ENCODE measurements around the gene ANXA6. TPM values are rescaled to one million over a fixed set of nuclear protein-coding genes. Genes with fewer than 3 reads are reported as not detected.

Gene ANXA6
- polyA plus RNA-seq, 3 donors: 60.6 to 124 (median 93.5) TPM

DNA sequence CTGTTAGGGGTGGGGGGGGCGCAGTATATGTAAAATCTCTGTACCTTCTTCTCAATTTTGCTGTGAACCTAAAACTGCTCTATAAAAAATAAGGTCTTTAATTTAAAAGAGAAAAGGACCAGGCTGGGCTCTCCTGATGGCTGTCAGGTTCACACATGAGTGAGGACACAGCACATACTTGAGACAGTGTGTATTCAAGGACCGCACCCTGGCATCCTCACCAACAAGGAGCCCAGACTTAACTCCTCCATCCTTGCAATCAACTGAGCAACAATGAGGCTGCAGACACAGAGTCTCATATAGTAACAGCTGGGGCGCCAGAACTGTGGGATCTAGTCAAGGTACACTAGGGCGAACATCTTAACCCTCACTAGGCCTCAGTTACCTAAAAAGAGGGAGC is 86.6 kb downstream of the ANXA6 start:
- TF ChIP-seq, protein P1, sequence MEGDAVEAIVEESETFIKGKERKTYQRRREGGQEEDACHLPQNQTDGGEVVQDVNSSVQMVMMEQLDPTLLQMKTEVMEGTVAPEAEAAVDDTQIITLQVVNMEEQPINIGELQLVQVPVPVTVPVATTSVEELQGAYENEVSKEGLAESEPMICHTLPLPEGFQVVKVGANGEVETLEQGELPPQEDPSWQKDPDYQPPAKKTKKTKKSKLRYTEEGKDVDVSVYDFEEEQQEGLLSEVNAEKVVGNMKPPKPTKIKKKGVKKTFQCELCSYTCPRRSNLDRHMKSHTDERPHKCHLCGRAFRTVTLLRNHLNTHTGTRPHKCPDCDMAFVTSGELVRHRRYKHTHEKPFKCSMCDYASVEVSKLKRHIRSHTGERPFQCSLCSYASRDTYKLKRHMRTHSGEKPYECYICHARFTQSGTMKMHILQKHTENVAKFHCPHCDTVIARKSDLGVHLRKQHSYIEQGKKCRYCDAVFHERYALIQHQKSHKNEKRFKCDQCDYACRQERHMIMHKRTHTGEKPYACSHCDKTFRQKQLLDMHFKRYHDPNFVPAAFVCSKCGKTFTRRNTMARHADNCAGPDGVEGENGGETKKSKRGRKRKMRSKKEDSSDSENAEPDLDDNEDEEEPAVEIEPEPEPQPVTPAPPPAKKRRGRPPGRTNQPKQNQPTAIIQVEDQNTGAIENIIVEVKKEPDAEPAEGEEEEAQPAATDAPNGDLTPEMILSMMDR (IDR thresholded peaks at IDR 0.05): no peak
- peaks cover 0 to 1% (median 0%) of the 10 kb centered on the region in 3 donors for H3K27me3 Mint-ChIP-seq (ENCODE audit: low read depth in 3 of 3)
- H3K27ac ChIP-seq (ENCODE audit: low read depth in 1 of 2, low read length in 2 of 2): no peak overlapping the region
- WGBS (ENCODE audit: insufficient coverage): 100% methylated on average over 1 of the region's 4 CpGs
- H3K4me3 ChIP-seq (replicated peaks in 1 of 3; ENCODE audit: low read depth in 2 of 3, low read length in 3 of 3): no peak overlapping the region
- H3K79me2 ChIP-seq (ENCODE audit: insufficient read depth, low read length): peaks cover 100% of the 10 kb centered on the region
- intact Hi-C loops (cut with micrococcal nuclease): no loop called here
- H3K4me3 Mint-ChIP-seq: no peak overlapping the region
- peaks cover 30 to 46% of the 10 kb centered on the region in 2 donors for H3K4me1 ChIP-seq (ENCODE audit: control insufficient read depth in 1 of 2, insufficient read depth in 2 of 2, low read length in 2 of 2)
- no peaks in the 10 kb centered on the region for H3K9me3 ChIP-seq (replicated peaks in 1 of 2; ENCODE audit: control insufficient read depth in 1 of 2, insufficient read depth in 1 of 2, low read length in 2 of 2)
- no peak overlapping the region for H2AFZ ChIP-seq (ENCODE audit: insufficient read depth, low read depth, low read length, poor library complexity, severe bottlenecking)
- no peaks in the 10 kb centered on the region for H3K9me3 Mint-ChIP-seq
- no peak overlapping the region for H3K4me2 ChIP-seq (replicated peaks; ENCODE audit: extremely low read depth, low read length, poor library complexity, severe bottlenecking)
- peaks cover 100% of the 10 kb centered on the region for H4K20me1 ChIP-seq (ENCODE audit: insufficient read depth, low read length)
- no peaks in the 10 kb centered on the region for H3K27me3 ChIP-seq (ENCODE audit: control insufficient read depth in 2 of 2, insufficient read depth in 2 of 2, low read length in 2 of 2)
- DNase-seq: no peak
- H3K9ac ChIP-seq (ENCODE audit: insufficient read depth, low read length, poor library complexity, severe bottlenecking): no peak overlapping the region
- peaks cover 23 to 75% of the 10 kb centered on the region in 2 donors for H3K36me3 ChIP-seq (replicated peaks in 1 of 2; ENCODE audit: control insufficient read depth in 1 of 2, insufficient read depth in 2 of 2, low read length in 2 of 2)
- H3K36me3 Mint-ChIP-seq: peaks cover 65 to 76% of the 10 kb centered on the region in 2 donors
- H3K4me1 Mint-ChIP-seq: peaks cover 67% of the 10 kb centered on the region
- peak overlapping the region in 1 of 7 donors; percentile 63 for H3K27ac Mint-ChIP-seq

DNA sequence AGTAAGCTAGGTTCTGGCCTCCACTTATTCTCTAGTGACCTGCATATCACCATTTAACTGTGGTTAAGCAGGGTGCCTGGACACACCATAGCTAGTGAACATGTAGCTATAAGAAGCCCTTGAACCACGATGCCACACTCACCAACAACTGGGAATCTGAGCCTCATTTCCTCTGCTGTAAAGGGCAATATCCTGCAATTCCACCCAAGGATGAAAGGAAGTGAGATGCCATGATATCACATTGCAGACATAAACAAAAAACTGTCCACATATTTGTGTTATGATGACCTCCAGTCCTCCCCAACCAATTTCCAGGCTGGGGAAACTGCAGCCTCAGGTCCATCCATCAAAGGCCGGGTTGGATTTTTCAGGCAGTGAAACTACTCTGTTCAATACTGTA is 87.1 kb downstream of the ANXA6 start:
- H3K27ac ChIP-seq (ENCODE audit: low read depth in 1 of 2, low read length in 2 of 2): peak overlapping the region in 1 of 2 donors; percentile 11
- TF ChIP-seq, protein P1 (IDR thresholded peaks at IDR 0.05): no peak
- peaks cover 100% of the 10 kb centered on the region for H3K79me2 ChIP-seq (ENCODE audit: insufficient read depth, low read length)
- no CpG with 5 or more reads among the region's 2 CpGs for WGBS (ENCODE audit: insufficient coverage)
- no peak overlapping the region for H2AFZ ChIP-seq (ENCODE audit: insufficient read depth, low read depth, low read length, poor library complexity, severe bottlenecking)
- H3K4me1 ChIP-seq (ENCODE audit: control insufficient read depth in 1 of 2, insufficient read depth in 2 of 2, low read length in 2 of 2): peaks cover 36 to 46% of the 10 kb centered on the region in 2 donors
- H3K9me3 ChIP-seq (replicated peaks in 1 of 2; ENCODE audit: control insufficient read depth in 1 of 2, insufficient read depth in 1 of 2, low read length in 2 of 2): no peaks in the 10 kb centered on the region
- H3K9me3 Mint-ChIP-seq: no peaks in the 10 kb centered on the region
- peaks cover 60 to 73% of the 10 kb centered on the region in 2 donors for H3K36me3 Mint-ChIP-seq
- H3K4me2 ChIP-seq (replicated peaks; ENCODE audit: extremely low read depth, low read length, poor library complexity, severe bottlenecking): no peak overlapping the region
- intact Hi-C loops (cut with micrococcal nuclease): no loop called here
- peaks cover 67% of the 10 kb centered on the region for H3K4me1 Mint-ChIP-seq
- H3K27me3 ChIP-seq (ENCODE audit: control insufficient read depth in 2 of 2, insufficient read depth in 2 of 2, low read length in 2 of 2): no peaks in the 10 kb centered on the region
- peaks cover 23 to 69% of the 10 kb centered on the region in 2 donors for H3K36me3 ChIP-seq (replicated peaks in 1 of 2; ENCODE audit: control insufficient read depth in 1 of 2, insufficient read depth in 2 of 2, low read length in 2 of 2)
- no peak overlapping the region for H3K9ac ChIP-seq (ENCODE audit: insufficient read depth, low read length, poor library complexity, severe bottlenecking)
- H3K4me3 Mint-ChIP-seq: no peak overlapping the region
- no peak overlapping the region for H3K4me3 ChIP-seq (replicated peaks in 1 of 3; ENCODE audit: low read depth in 2 of 3, low read length in 3 of 3)
- H3K27me3 Mint-ChIP-seq (ENCODE audit: low read depth in 3 of 3): peaks cover 0 to 1% (median 0%) of the 10 kb centered on the region in 3 donors
- H4K20me1 ChIP-seq (ENCODE audit: insufficient read depth, low read length): peaks cover 100% of the 10 kb centered on the region
- no peak for DNase-seq
- H3K27ac Mint-ChIP-seq: peak overlapping the region in 2 of 7 donors; percentile 79 to 80

Data from CD14-positive monocyte (primary cell).